ENCODE data around the gene FAM20A.
"Not testable (repeated sequence)": the region's sequence is repeated elsewhere in the genome, so short reads cannot be mapped to it uniquely, and the experiment has no call there.

The FAM20A gene

DNA sequence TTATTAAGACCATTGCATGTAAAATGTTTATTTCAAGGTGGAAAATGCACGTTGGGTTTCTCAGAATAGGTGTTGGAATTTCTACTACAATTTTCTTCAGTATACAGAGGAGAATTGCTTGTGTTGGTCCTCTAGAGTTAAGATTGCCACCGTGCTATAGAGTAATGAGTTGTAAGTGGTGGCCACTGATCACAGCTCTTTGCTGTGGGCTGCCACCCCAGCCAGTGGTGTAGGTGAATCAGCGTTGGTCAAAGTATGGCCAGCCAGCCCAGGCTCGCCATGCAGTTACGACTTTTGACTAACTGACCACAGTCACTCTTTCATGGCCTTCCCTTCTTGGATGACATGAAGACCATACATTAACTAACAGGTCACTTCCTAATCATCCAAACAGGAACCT, 101.6 kb downstream of the FAM20A start:
- no peaks in the 10 kb centered on the region for H3K36me3 ChIP-seq (ENCODE audit: control insufficient read depth in 1 of 2, insufficient read depth in 2 of 2, low read length in 2 of 2)
- no peaks in the 10 kb centered on the region for H3K9me3 ChIP-seq (ENCODE audit: control insufficient read depth in 1 of 2, low read length in 2 of 2)
- no peak overlapping the region for H3K4me3 ChIP-seq (ENCODE audit: low read depth in 1 of 2, low read length in 2 of 2)
- no peak overlapping the region for H3K27ac ChIP-seq (ENCODE audit: low read depth, low read length)
- peaks cover 14 to 18% of the 10 kb centered on the region in 2 donors for H3K4me1 ChIP-seq (ENCODE audit: control insufficient read depth in 1 of 2, insufficient read depth in 2 of 2, low read length in 2 of 2)
- no peaks in the 10 kb centered on the region for H3K27me3 ChIP-seq (ENCODE audit: control insufficient read depth in 1 of 2, insufficient read depth in 2 of 2, low read length in 2 of 2)
- no peak overlapping the region for H3K9ac ChIP-seq (ENCODE audit: low read depth in 1 of 2, low read length in 2 of 2)

GRCh38 chr17:68498479-68499326, 102.5 kb downstream of the FAM20A start:
- no peaks in the 10 kb centered on the region for H3K36me3 ChIP-seq (ENCODE audit: control insufficient read depth in 1 of 2, insufficient read depth in 2 of 2, low read length in 2 of 2)
- peaks cover 14 to 18% of the 10 kb centered on the region in 2 donors for H3K4me1 ChIP-seq (ENCODE audit: control insufficient read depth in 1 of 2, insufficient read depth in 2 of 2, low read length in 2 of 2)
- H3K9ac ChIP-seq (ENCODE audit: low read depth in 1 of 2, low read length in 2 of 2) = peak overlapping the region in 1 of 2 donors; percentile 44
- H3K4me3 ChIP-seq (ENCODE audit: low read depth in 1 of 2, low read length in 2 of 2) = peak overlapping the region; percentile 13
- peak overlapping the region; percentile 2 for H3K27ac ChIP-seq (ENCODE audit: low read depth, low read length)
- no peaks in the 10 kb centered on the region for H3K27me3 ChIP-seq (ENCODE audit: control insufficient read depth in 1 of 2, insufficient read depth in 2 of 2, low read length in 2 of 2)
- no peaks in the 10 kb centered on the region for H3K9me3 ChIP-seq (ENCODE audit: control insufficient read depth in 1 of 2, low read length in 2 of 2)

DNA sequence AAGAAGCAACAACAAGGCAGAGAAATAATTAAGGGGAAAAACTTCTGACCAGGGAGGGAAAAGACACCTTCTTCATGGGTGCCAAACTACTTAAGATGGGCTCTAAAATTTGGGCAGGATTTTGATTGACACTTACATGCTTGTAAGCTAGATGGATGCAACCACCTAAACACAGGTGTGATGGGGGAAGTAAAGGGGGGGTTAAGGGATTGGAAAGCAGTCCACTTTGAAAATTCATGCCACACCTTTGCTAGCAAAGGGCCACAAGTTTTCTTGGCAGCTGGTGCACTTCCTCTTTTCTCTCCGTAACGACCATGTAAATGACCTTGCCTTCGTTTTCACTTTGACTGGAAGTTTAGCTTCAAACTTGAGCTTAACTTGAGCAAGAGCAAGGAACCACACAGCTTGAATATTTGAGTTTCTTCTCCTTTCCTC, 103.3 kb downstream of the FAM20A start:
- peaks cover 14 to 18% of the 10 kb centered on the region in 2 donors for H3K4me1 ChIP-seq (ENCODE audit: control insufficient read depth in 1 of 2, insufficient read depth in 2 of 2, low read length in 2 of 2)
- H3K4me3 ChIP-seq (ENCODE audit: low read depth in 1 of 2, low read length in 2 of 2) = peak overlapping the region in 1 of 2 donors; percentile 13
- H3K36me3 ChIP-seq (ENCODE audit: control insufficient read depth in 1 of 2, insufficient read depth in 2 of 2, low read length in 2 of 2) = no peaks in the 10 kb centered on the region
- no peaks in the 10 kb centered on the region for H3K27me3 ChIP-seq (ENCODE audit: control insufficient read depth in 1 of 2, insufficient read depth in 2 of 2, low read length in 2 of 2)
- no peaks in the 10 kb centered on the region for H3K9me3 ChIP-seq (ENCODE audit: control insufficient read depth in 1 of 2, low read length in 2 of 2)
- H3K9ac ChIP-seq (ENCODE audit: low read depth in 1 of 2, low read length in 2 of 2) = no peak overlapping the region
- H3K27ac ChIP-seq (ENCODE audit: low read depth, low read length) = no peak overlapping the region

DNA sequence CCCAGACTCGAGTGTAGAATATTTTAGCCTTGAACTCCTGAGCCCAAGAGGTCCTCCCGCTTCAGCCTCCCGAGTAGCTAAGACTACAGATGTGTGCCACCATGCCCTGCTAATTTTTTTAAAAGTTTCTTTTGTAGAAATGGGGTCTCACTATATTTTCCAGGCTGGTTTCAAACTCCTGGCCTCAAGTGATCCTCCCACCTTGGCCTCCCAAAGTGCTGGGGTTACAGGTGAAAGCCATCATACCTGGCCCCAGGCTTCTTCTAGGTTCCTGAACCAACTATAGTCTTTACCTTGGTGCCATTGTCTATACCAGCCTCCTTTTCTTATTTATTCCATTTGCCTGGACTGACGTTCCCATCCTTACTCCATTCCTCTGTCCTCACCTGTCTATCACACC, 106.1 kb downstream of the FAM20A start:
- Histone ChIP-seq H3K9me3 (ENCODE audit: control insufficient read depth in 1 of 2, low read length in 2 of 2) (no peaks in the 10 kb centered on the region), H3K27ac (ENCODE audit: low read depth, low read length) (no peak overlapping the region), H3K4me1 (ENCODE audit: control insufficient read depth in 1 of 2, insufficient read depth in 2 of 2, low read length in 2 of 2) (peaks cover 26 to 28% of the 10 kb centered on the region in 2 donors), H3K36me3 (ENCODE audit: control insufficient read depth in 1 of 2, insufficient read depth in 2 of 2, low read length in 2 of 2) (no peaks in the 10 kb centered on the region), H3K9ac (ENCODE audit: low read depth in 1 of 2, low read length in 2 of 2) (no peak overlapping the region), H3K27me3 (ENCODE audit: control insufficient read depth in 1 of 2, insufficient read depth in 2 of 2, low read length in 2 of 2) (no peaks in the 10 kb centered on the region), H3K4me3 (ENCODE audit: low read depth in 1 of 2, low read length in 2 of 2) (no peak overlapping the region)

- Histone ChIP-seq H3K4me3 (ENCODE audit: low read depth in 1 of 2, low read length in 2 of 2) (peak overlapping the region in 1 of 2 donors; percentile 16), H3K4me1 (ENCODE audit: control insufficient read depth in 1 of 2, insufficient read depth in 2 of 2, low read length in 2 of 2) (peaks cover 10 to 20% of the 10 kb centered on the region in 2 donors)
- H3K9ac ChIP-seq (ENCODE audit: low read depth in 1 of 2, low read length in 2 of 2); H3K36me3 ChIP-seq (ENCODE audit: control insufficient read depth in 1 of 2, insufficient read depth in 2 of 2, low read length in 2 of 2); H3K27ac ChIP-seq (ENCODE audit: low read depth, low read length); H3K9me3 ChIP-seq (ENCODE audit: control insufficient read depth in 1 of 2, low read length in 2 of 2); H3K27me3 ChIP-seq (ENCODE audit: control insufficient read depth in 1 of 2, insufficient read depth in 2 of 2, low read length in 2 of 2): not testable (repeated sequence)
These were observed 108.6 kb downstream of the FAM20A start for GRCh38 chr17:68492394-68493054.

- H3K27ac ChIP-seq (ENCODE audit: low read depth, low read length) = no peak overlapping the region
- H3K27me3 ChIP-seq (ENCODE audit: control insufficient read depth in 1 of 2, insufficient read depth in 2 of 2, low read length in 2 of 2) = no peaks in the 10 kb centered on the region
- H3K4me3 ChIP-seq (ENCODE audit: low read depth in 1 of 2, low read length in 2 of 2) = peak overlapping the region in 1 of 2 donors; percentile 16
- no peak overlapping the region for H3K9ac ChIP-seq (ENCODE audit: low read depth in 1 of 2, low read length in 2 of 2)
- no peaks in the 10 kb centered on the region for H3K9me3 ChIP-seq (ENCODE audit: control insufficient read depth in 1 of 2, low read length in 2 of 2)
- H3K4me1 ChIP-seq (ENCODE audit: control insufficient read depth in 1 of 2, insufficient read depth in 2 of 2, low read length in 2 of 2) = peaks cover 8 to 19% of the 10 kb centered on the region in 2 donors
- no peaks in the 10 kb centered on the region for H3K36me3 ChIP-seq (ENCODE audit: control insufficient read depth in 1 of 2, insufficient read depth in 2 of 2, low read length in 2 of 2)
These were observed 109.6 kb downstream of the FAM20A start for GRCh38 chr17:68491381-68492231.

DNA sequence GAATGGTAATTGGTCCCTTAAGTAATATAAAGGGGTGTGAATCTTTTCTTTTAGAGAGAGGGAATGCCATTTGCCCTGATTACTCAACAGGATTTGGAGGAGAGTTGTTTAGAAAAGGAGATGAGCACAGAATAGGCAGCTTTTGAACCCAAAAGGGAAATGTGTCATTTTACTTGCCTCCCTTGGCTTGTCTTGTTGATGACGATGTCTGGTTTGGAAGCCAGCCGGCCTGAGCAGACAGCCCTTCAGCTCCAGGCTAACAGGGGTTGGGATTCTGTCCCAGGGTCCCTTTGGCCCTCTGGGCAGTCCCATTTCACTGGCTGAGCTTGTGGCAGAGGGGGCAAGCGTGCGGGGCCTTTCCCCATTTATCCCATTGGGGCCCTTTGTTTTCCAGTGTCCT, 111.2 kb downstream of the FAM20A start:
- H3K4me1 ChIP-seq (ENCODE audit: control insufficient read depth in 1 of 2, insufficient read depth in 2 of 2, low read length in 2 of 2) = peaks cover 10 to 19% of the 10 kb centered on the region in 2 donors
- no peaks in the 10 kb centered on the region for H3K9me3 ChIP-seq (ENCODE audit: control insufficient read depth in 1 of 2, low read length in 2 of 2)
- no peak overlapping the region for H3K9ac ChIP-seq (ENCODE audit: low read depth in 1 of 2, low read length in 2 of 2)
- no peaks in the 10 kb centered on the region for H3K36me3 ChIP-seq (ENCODE audit: control insufficient read depth in 1 of 2, insufficient read depth in 2 of 2, low read length in 2 of 2)
- no peak overlapping the region for H3K4me3 ChIP-seq (ENCODE audit: low read depth in 1 of 2, low read length in 2 of 2)
- peaks cover 0 to 3% of the 10 kb centered on the region in 2 donors for H3K27me3 ChIP-seq (ENCODE audit: control insufficient read depth in 1 of 2, insufficient read depth in 2 of 2, low read length in 2 of 2)
- no peak overlapping the region for H3K27ac ChIP-seq (ENCODE audit: low read depth, low read length)
